Loucy (cell line): ENCODE measurements around the gene NMRK1.

Experiments used
- H2AFZ ChIP-seq: fragments of 200-600 bp; sonication (generic); 2 replicates; pipeline ENCODE4 v1.6.0; 2016; ENCODE audit warnings: antibody characterized with exemption, mild to moderate bottlenecking, low read length, moderate library complexity
- H3F3A ChIP-seq: fragments of 200-600 bp; 2 replicates; pipeline ENCODE4 v1.6.0; 2016; ENCODE audit warnings: antibody characterized with exemption, low read depth, mild to moderate bottlenecking
- H3K27me3 ChIP-seq: fragments of 200-600 bp; sonication (generic); 2 replicates; pipeline ENCODE4 v1.6.1; 2014; ENCODE audit warnings: low read length, mild to moderate bottlenecking; ENCODE audit not compliant: insufficient read depth, poor library complexity, severe bottlenecking
- H3K36me3 ChIP-seq: fragments of 200-600 bp; sonication (generic); 2 replicates; pipeline ENCODE4 v1.6.1; 2016; ENCODE audit warnings: low read length; ENCODE audit not compliant: insufficient read depth
- H3K4me1 ChIP-seq: fragments of 200-600 bp; sonication (generic); 2 replicates; pipeline ENCODE4 v1.5.1; 2014; ENCODE audit warnings: low read length, mild to moderate bottlenecking; ENCODE audit not compliant: insufficient read depth, poor library complexity, severe bottlenecking
- H3K4me2 ChIP-seq: fragments of 200-600 bp; sonication (generic); 2 replicates; pipeline ENCODE4 v1.6.0; 2014; ENCODE audit warnings: antibody characterized with exemption, low read length, low read depth, mild to moderate bottlenecking; ENCODE audit not compliant: poor library complexity, severe bottlenecking
- H3K4me3 ChIP-seq: fragments of 200-600 bp; sonication (generic); 2 replicates; pipeline ENCODE4 v1.5.1; 2014; ENCODE audit warnings: low read length, mild to moderate bottlenecking, mixed read lengths; ENCODE audit not compliant: poor library complexity, severe bottlenecking
- H3K79me2 ChIP-seq: fragments of 200-600 bp; sonication (generic); 2 replicates; pipeline ENCODE4 v1.6.1; 2014; ENCODE audit warnings: low read length; ENCODE audit not compliant: insufficient read depth
- H3K9ac ChIP-seq: fragments of 200-600 bp; sonication (generic); 2 replicates; pipeline ENCODE4 v1.6.0; 2014; ENCODE audit warnings: mild to moderate bottlenecking, low read depth, low read length, moderate library complexity; ENCODE audit not compliant: poor library complexity, severe bottlenecking
- H3K9me2 ChIP-seq: fragments of 200-600 bp; sonication (generic); replicated peaks from 2 replicates; pipeline ENCODE4 v1.6.1; 2016; ENCODE audit warnings: low read depth, low read length, mixed read lengths
- H3K9me3 ChIP-seq: fragments of 200-600 bp; sonication (generic); 2 replicates; pipeline ENCODE4 v1.6.1; 2014; ENCODE audit warnings: mild to moderate bottlenecking, antibody characterized with exemption, low read length, low read depth; ENCODE audit not compliant: insufficient read depth
- H4K20me1 ChIP-seq: fragments of 200-600 bp; sonication (generic); 2 replicates; pipeline ENCODE4 v1.6.0; 2014; ENCODE audit warnings: antibody characterized with exemption, low read length, mild to moderate bottlenecking; ENCODE audit not compliant: insufficient read depth, poor library complexity, severe bottlenecking
- CTCF ChIP-seq: fragments of 200-600 bp; sonication (generic); conservative IDR thresholded peaks from 2 replicates; pipeline ENCODE4 v1.5.1; 2014; ENCODE audit warnings: mild to moderate bottlenecking, antibody characterized with exemption, low read length
- EZH2phosphoT487 ChIP-seq: fragments of 200-600 bp; IDR thresholded peaks from 2 replicates; pipeline ENCODE4 v1.6.1; 2018; ENCODE audit warnings: antibody characterized with exemption, mild to moderate bottlenecking, moderate library complexity, borderline replicate concordance

The NMRK1 gene

GRCh38 chr9:75019022-75019421 is 68.9 kb downstream of the NMRK1 start:
- Histone ChIP-seq H4K20me1 (peaks cover 31% of the 10 kb centered on the region), H3K36me3 (peaks cover 3% of the 10 kb centered on the region; the same call in 1 of the 2 replicates), H3K79me2 (peaks cover 48% of the 10 kb centered on the region)

GRCh38 chr9:75017378-75017777 is 70.6 kb downstream of the NMRK1 start:
- no peaks in the 10 kb centered on the region for H3K9me2 ChIP-seq
- peaks cover 19% of the 10 kb centered on the region for H4K20me1 ChIP-seq
- no peak overlapping the region for H3K4me2 ChIP-seq
- H3F3A ChIP-seq: 0 out of 2 replicates have a peak, but pooled peaks cover 4% of the 10 kb centered on the region
- H3K36me3 ChIP-seq: peaks cover 11% of the 10 kb centered on the region
- peaks cover 34% of the 10 kb centered on the region for H3K79me2 ChIP-seq
- no peak overlapping the region for H2AFZ ChIP-seq
- peaks cover 22% of the 10 kb centered on the region for H3K4me1 ChIP-seq
- H3K9me3 ChIP-seq: no peaks in the 10 kb centered on the region
- H3K27me3 ChIP-seq: no peaks in the 10 kb centered on the region
- H3K4me3 ChIP-seq: no peak overlapping the region
- no peak for TF ChIP-seq EZH2phosphoT487
- no peak for TF ChIP-seq CTCF
- H3K9ac ChIP-seq: no peak overlapping the region

More at GRCh38 chr9:75019022-75019421, 68.9 kb downstream of the NMRK1 start:
- Histone ChIP-seq H2AFZ (no peak overlapping the region), H3K4me3 (no peak overlapping the region), H3K4me1 (peaks cover 33% of the 10 kb centered on the region), H3K4me2 (peak overlapping the region; percentile 43), H3K9ac (no peak overlapping the region), H3K27me3 (no peaks in the 10 kb centered on the region), H3F3A (0 out of 2 replicates have a peak, but pooled peaks cover 4% of the 10 kb centered on the region), H3K9me3 (no peaks in the 10 kb centered on the region), H3K9me2 (no peaks in the 10 kb centered on the region)
- TF ChIP-seq EZH2phosphoT487 (no peak), CTCF (no peak)

GRCh38 chr9:75013735-75014134 is 74.2 kb downstream of the NMRK1 start:
- Histone ChIP-seq H3K4me2 (no peak overlapping the region), H3K9me3 (no peaks in the 10 kb centered on the region), H3K4me3 (no peak overlapping the region), H3K27me3 (no peaks in the 10 kb centered on the region), H2AFZ (no peak overlapping the region), H3K79me2 (peaks cover 5% of the 10 kb centered on the region; the same call in 1 of the 2 replicates), H4K20me1 (no peaks in the 10 kb centered on the region), H3K36me3 (peaks cover 19% of the 10 kb centered on the region), H3K9me2 (no peaks in the 10 kb centered on the region), H3K4me1 (peaks cover 14% of the 10 kb centered on the region), H3K9ac (no peak overlapping the region), H3F3A (0 out of 2 replicates have a peak, but pooled peaks cover 4% of the 10 kb centered on the region)
- no peak for TF ChIP-seq CTCF
